ENCODE data around the gene GRB14.
"Not testable (repeated sequence)": the region's sequence is repeated elsewhere in the genome, so short reads cannot be mapped to it uniquely, and the experiment has no call there.

GRB14 gene

GRCh38 chr2:164478205-164478604, 143.1 kb downstream of the GRB14 start:
- DNase-seq = no peak

- no peak for DNase-seq
These were observed 146.4 kb downstream of the GRB14 start for GRCh38 chr2:164474873-164475272.

GRCh38 chr2:164473021-164473420, 148.3 kb downstream of the GRB14 start:
- DNase-seq = no peak

DNA sequence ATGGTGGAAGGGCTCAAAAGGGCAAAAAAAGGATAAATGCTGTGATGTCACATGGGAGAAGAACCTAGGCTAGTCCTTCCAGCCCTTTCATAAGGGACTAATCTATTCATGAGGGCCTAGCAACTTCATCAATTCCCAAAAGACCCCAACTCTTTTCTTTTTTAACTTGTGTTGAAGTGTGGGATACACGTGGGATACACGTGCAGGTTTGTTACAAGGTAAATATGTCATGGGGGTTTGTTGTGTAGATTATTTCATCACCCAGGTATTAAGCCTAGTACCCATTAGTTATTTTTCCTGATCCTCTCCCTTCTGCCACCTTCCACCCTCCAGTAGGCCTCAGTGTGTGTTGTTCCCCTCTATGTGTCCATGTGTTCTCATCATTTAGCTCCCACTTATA, 156.2 kb downstream of the GRB14 start:
- DNase-seq = not testable (repeated sequence)

GRCh38 chr2:164464376-164464775, 156.9 kb downstream of the GRB14 start:
- no peak for DNase-seq

DNA sequence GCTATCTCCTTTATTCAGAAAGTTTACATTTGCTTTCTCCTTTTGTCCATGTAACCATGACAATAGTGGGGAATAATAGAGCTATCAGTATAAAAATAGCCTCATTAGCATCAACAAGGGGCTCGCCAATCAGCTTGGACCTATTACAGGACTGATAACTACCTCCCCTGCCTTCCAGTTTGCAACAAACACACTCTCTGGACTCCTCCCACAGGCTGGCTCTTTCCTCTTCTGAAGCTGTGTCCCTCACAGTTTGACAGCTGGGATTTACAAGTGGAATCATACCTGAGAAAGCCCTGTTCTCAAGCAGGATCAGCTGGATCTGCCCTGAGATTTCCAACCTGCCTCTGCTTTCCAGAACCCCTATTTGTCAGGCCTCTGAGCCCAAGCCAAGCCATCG, 162.5 kb downstream of the GRB14 start:
- DNase-seq = no peak

DNA sequence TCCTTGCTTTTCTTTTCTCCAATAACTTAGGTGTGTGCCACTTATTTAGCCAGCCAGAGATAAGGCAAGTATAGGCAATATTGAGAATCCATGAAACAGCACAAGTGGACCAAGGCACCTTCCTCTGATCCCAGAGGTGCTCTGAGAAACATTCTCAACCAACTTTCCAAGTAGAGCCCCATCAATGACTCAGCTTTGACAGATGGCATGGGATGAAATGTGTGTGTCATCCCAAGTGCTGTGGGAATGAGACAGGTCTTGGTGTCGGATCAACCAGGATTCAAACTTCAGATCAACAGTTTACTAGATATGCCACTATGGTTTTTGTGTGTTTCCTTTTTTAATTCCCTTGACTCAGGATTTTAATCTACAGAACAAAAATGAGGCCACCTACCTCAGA, 164.0 kb downstream of the GRB14 start:
- DNase-seq = no peak

GRCh38 chr2:164456619-164457018, 164.7 kb downstream of the GRB14 start:
- DNase-seq = no peak

GRCh38 chr2:164453656-164454305, 167.5 kb downstream of the GRB14 start:
- no peak for DNase-seq

DNA sequence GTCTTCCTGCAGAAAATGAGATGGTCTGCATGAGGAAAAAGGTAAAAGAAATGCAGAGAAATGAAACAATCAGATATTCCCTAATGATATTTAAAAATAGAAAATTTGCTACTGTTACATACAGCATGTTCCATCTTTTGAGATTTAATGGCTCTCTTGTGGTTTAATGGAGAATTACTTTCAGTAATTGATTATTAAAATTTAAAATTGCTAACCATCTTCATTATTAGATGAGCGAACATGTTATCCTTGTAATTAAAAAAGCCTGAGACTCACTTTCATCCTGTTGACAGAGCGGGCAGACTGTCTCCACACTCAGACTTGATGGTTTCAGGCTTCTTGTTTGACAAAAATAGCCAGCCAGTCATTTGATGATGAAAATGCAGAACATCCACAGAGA, 171.0 kb downstream of the GRB14 start:
- no peak for DNase-seq

GRCh38 chr2:164449706-164450105, 171.6 kb downstream of the GRB14 start:
- DNase-seq = no peak

DNA sequence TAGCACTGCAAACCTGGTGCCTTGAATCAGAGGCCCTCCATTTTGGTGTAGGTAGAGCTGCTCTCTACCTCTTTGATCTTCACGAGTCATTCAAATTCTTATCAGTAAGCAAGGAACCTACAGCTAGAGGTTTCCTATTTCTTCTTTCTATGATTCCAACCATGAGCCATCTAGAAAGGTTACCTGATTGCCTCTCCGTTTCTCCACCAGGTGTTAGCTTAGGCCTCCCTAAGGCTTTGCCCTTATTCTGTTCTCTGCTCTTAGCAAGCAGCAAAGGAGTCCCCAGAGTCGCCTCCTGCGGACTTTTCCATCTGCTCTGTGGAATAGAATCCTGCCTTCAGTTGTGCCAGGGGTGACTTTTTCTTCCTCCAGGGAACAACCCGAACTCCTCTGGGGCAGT, 173.6 kb downstream of the GRB14 start:
- no peak for DNase-seq

Data from cerebellar nuclear complex (tissue), 1 donor.